A549 treated with AZD2906 at 1 μM for 4 hours (cell line): ENCODE data around the gene TMCO2. TPM values are rescaled to one million over a fixed set of nuclear protein-coding genes. Genes with fewer than 3 reads are reported as not detected.

Experiments
- total RNA-seq: library from RNA; stranded (reverse); fragments of 200-300 nt; extraction: Qiagen RNA extraction; gene quantifications from 5 replicates; pipeline ENCODE4 v1.2.3, GENCODE V29; 2022

The TMCO2 gene
- not detected in 5 replicates for total RNA-seq

GRCh38 chr1:40247655-40248054 is at the start of gene TMCO2:
Gene TMCO2 (plus strand): TSS chr1:40247937. CDS start chr1:40247994, 57 bp downstream.

GRCh38 chr1:40257688-40258444 is 10.1 kb downstream of the TMCO2 start, which contains the start of gene ZMPSTE24:
Gene ZMPSTE24 (plus strand): TSS chr1:40258236. CDS start chr1:40258272, 36 bp downstream.

Other genes with a start within 250 kb of the TMCO2 start
- 206 to 294 TPM (median 229 TPM) in 5 replicates for gene CAP1, start 207.2 kb upstream of the TMCO2 start, total RNA-seq
- 57.3 to 74.0 TPM (median 58.3 TPM) in 5 replicates for gene PPT1, start 150.7 kb upstream of the TMCO2 start, total RNA-seq
- gene RLF, start 86.5 kb upstream of the TMCO2 start, total RNA-seq, result 4.3 to 6.2 TPM (median 4.7 TPM) in 5 replicates
- 35.9 to 43.0 TPM (median 36.8 TPM) in 5 replicates for gene ZMPSTE24, start 10.3 kb downstream of the TMCO2 start, total RNA-seq
- 0.07 to 0.33 TPM (median 0.23 TPM) in 5 replicates for gene COL9A2, start 69.3 kb downstream of the TMCO2 start, total RNA-seq
- gene SMAP2, start 125.8 kb downstream of the TMCO2 start, total RNA-seq, result 9.0 to 9.8 TPM (median 9.2 TPM) in 5 replicates
- 1.1 to 2.0 TPM (median 1.7 TPM) in 5 replicates for gene ZFP69B, start 202.5 kb downstream of the TMCO2 start, total RNA-seq
- not detected in 5 replicates for gene ZFP69, start 229.4 kb downstream of the TMCO2 start, total RNA-seq